SK-N-SH (cell line): ENCODE data around the gene PTPN4. TPM values are rescaled to one million over a fixed set of nuclear protein-coding genes. Genes with fewer than 3 reads are reported as not detected.

ENCODE experiments used
- CTCF ChIA-PET: fragments of 300-600, 350-600 bp; formaldehyde crosslinking; extraction: SDS; loops from one replicate; lab custom pipeline; 2021; lab: Yijun Ruan, JAX
- POLR2A ChIA-PET: fragments of 350-600 bp; sonication (Branson Sonifier 250); formaldehyde crosslinking; extraction: SDS; loops from one replicate; lab custom pipeline; 2020; ENCODE audit warnings: antibody characterized with exemption, inconsistent platforms; lab: Yijun Ruan, JAX
- DNase-seq: peaks from one replicate; pipeline ENCODE4 v3.0.0; 2012
- H2AFZ ChIP-seq: fragments of 200-600 bp; sonication (generic); 2 replicates; pipeline ENCODE4 v1.8.1; 2016; ENCODE audit warnings: antibody characterized with exemption, mild to moderate bottlenecking, low read depth
- H3F3A ChIP-seq: fragments of 200-600 bp; sonication (generic); replicated peaks from 2 replicates; pipeline ENCODE3; 2016; ENCODE audit warnings: antibody characterized with exemption, mild to moderate bottlenecking; ENCODE audit not compliant: insufficient read depth
- H3K27ac ChIP-seq, 2 experiments: fragments of 200-500 bp in 1 of 2; fragments of 200-600 bp in 1 of 2; sonication (Bioruptor generic) in 1 of 2; sonication (generic), shearing (Covaris generic) in 1 of 2; 2 replicates each; pipeline versions ENCODE4 v1.5.1 to v1.6.1; 2014 to 2016; ENCODE audit warnings: low read depth in 2 of 2, inconsistent platforms in 1 of 2, low read length in 1 of 2, mild to moderate bottlenecking in 1 of 2, mixed read lengths in 1 of 2
- H3K27me3 ChIP-seq: fragments of 200-600 bp; sonication (generic), shearing (Covaris generic); 2 replicates; pipeline ENCODE4 v1.6.1; 2016; ENCODE audit warnings: mixed run types; ENCODE audit not compliant: insufficient read depth
- H3K36me3 ChIP-seq, 2 experiments: fragments of 200-500 bp in 1 of 2; fragments of 200-600 bp in 1 of 2; sonication (Bioruptor generic) in 1 of 2; sonication (generic) in 1 of 2; replicated peaks in 1 of 2; 2 replicates each; pipeline versions ENCODE3 to v1.5.1; 2014 to 2016; ENCODE audit warnings: low read length in 1 of 2, mild to moderate bottlenecking in 1 of 2; ENCODE audit not compliant: insufficient read depth in 2 of 2, control insufficient read depth in 1 of 2
- H3K4me1 ChIP-seq, 2 experiments: fragments of 200-500 bp in 1 of 2; fragments of 200-600 bp in 1 of 2; sonication (Bioruptor generic) in 1 of 2; sonication (generic), shearing (Covaris generic) in 1 of 2; 2 replicates each; pipeline versions ENCODE4 v1.5.1 to v1.6.1; 2014 to 2016; ENCODE audit warnings: low read depth in 1 of 2, low read length in 1 of 2, mixed run types in 1 of 2; ENCODE audit not compliant: insufficient read depth in 2 of 2, control insufficient read depth in 1 of 2
- H3K4me2 ChIP-seq: fragments of 200-600 bp; sonication (generic), shearing (Covaris generic); 2 replicates; pipeline ENCODE4 v1.6.1; 2017; ENCODE audit warnings: mixed run types
- H3K4me3 ChIP-seq, 2 experiments: fragments of 200-500 bp in 1 of 2; fragments of 200-600 bp in 1 of 2; sonication (Bioruptor generic) in 1 of 2; sonication (generic), shearing (Covaris generic) in 1 of 2; 2 replicates each; pipeline versions ENCODE4 v1.5.1 to v1.8.1; 2014 to 2016; ENCODE audit warnings: low read depth in 2 of 2, inconsistent platforms in 1 of 2, low read length in 1 of 2, mild to moderate bottlenecking in 1 of 2, mixed read lengths in 1 of 2, moderate library complexity in 1 of 2
- H3K79me2 ChIP-seq: fragments of 200-600 bp; sonication (generic); 2 replicates; pipeline ENCODE4 v1.8.1; 2017; ENCODE audit warnings: mild to moderate bottlenecking; ENCODE audit not compliant: insufficient read depth
- H3K9ac ChIP-seq: fragments of 200-600 bp; sonication (generic); 2 replicates; pipeline ENCODE4 v1.6.1; 2017; ENCODE audit warnings: mixed run types
- H3K9me2 ChIP-seq: fragments of 200-600 bp; sonication (generic); 2 replicates; pipeline ENCODE4 v1.6.1; 2017; ENCODE audit warnings: mixed run types
- H3K9me3 ChIP-seq: fragments of 200-600 bp; sonication (generic); 2 replicates; pipeline ENCODE4 v1.6.1; 2017; ENCODE audit warnings: mixed run types, mild to moderate bottlenecking, moderate library complexity
- H4K20me1 ChIP-seq: fragments of 200-600 bp; sonication (generic); 2 replicates; pipeline ENCODE4 v1.6.1; 2017; ENCODE audit warnings: mild to moderate bottlenecking, mixed run types; ENCODE audit not compliant: insufficient read depth
- CHD2 ChIP-seq: fragments of 150-350 bp; IDR thresholded peaks from 2 replicates; pipeline ENCODE4 v1.6.1; 2018; ENCODE audit warnings: low read length; ENCODE audit not compliant: partially characterized antibody
- ELF1 ChIP-seq: IDR thresholded peaks from 2 replicates; pipeline ENCODE4 v1.4.0; 2012
- EP300 ChIP-seq, 2 experiments: IDR thresholded peaks; 2 replicates each; pipeline versions ENCODE4 v1.4.0 to v1.6.1; 2012; ENCODE audit warnings: borderline replicate concordance in 1 of 2, low read depth in 1 of 2, low read length in 1 of 2
- FOSL2 ChIP-seq: IDR thresholded peaks from 2 replicates; pipeline ENCODE4 v1.4.0; 2012; ENCODE audit warnings: low read depth, mild to moderate bottlenecking, moderate library complexity, borderline replicate concordance
- FOXM1 ChIP-seq: IDR thresholded peaks from 2 replicates; pipeline ENCODE4 v1.4.0; 2012; ENCODE audit warnings: low read depth, mild to moderate bottlenecking
- GABPA ChIP-seq: IDR thresholded peaks from 2 replicates; pipeline ENCODE4 v1.4.0; 2012; ENCODE audit warnings: low read depth, mild to moderate bottlenecking
- GATA2 ChIP-seq: sonication (generic); formaldehyde crosslinking; IDR thresholded peaks from 2 replicates; pipeline ENCODE4 v1.5.0; 2020; ENCODE audit warnings: mild to moderate bottlenecking, missing genetic modification reagents
- IRF3 ChIP-seq: fragments of 150-350 bp; IDR thresholded peaks from 2 replicates; pipeline ENCODE4 v1.6.1; 2016; ENCODE audit warnings: mild to moderate bottlenecking, low read depth, low read length
- JUND ChIP-seq: IDR thresholded peaks from 2 replicates; pipeline ENCODE4 v1.4.0; 2012
- MEF2A ChIP-seq: IDR thresholded peaks from 2 replicates; pipeline ENCODE4 v1.4.0; 2012; ENCODE audit warnings: low read depth, borderline replicate concordance
- MXI1 ChIP-seq: IDR thresholded peaks from 2 replicates; pipeline ENCODE4 v1.6.1; 2012; ENCODE audit warnings: mild to moderate bottlenecking, low read depth, low read length, improper control_type of control experiment
- NFIC ChIP-seq: IDR thresholded peaks from 2 replicates; pipeline ENCODE4 v1.4.0; 2012; ENCODE audit warnings: borderline replicate concordance
- NRF1 ChIP-seq: IDR thresholded peaks from 2 replicates; pipeline ENCODE4 v1.6.1; 2012; ENCODE audit warnings: low read depth, mild to moderate bottlenecking, low read length
- POLR2AphosphoS5 ChIP-seq: IDR thresholded peaks from 2 replicates; pipeline ENCODE4 v1.6.1; 2012; ENCODE audit warnings: low read depth, low read length
- RAD21 ChIP-seq: IDR thresholded peaks from 2 replicates; pipeline ENCODE4 v1.6.1; 2012; ENCODE audit warnings: mild to moderate bottlenecking, low read length
- RCOR1 ChIP-seq: fragments of 150-350 bp; IDR thresholded peaks from 2 replicates; pipeline ENCODE4 v1.6.1; 2017; ENCODE audit warnings: antibody characterized with exemption, low read length
- RFX5 ChIP-seq: IDR thresholded peaks from 2 replicates; pipeline ENCODE4 v1.6.1; 2012; ENCODE audit warnings: mild to moderate bottlenecking, improper control_type of control experiment, low read length
- RXRA ChIP-seq: IDR thresholded peaks from 2 replicates; pipeline ENCODE4 v1.4.0; 2012; ENCODE audit warnings: low read depth, mild to moderate bottlenecking, borderline replicate concordance
- SIN3A ChIP-seq: IDR thresholded peaks from 2 replicates; pipeline ENCODE4 v1.6.1; 2012; ENCODE audit warnings: low read depth, mild to moderate bottlenecking, low read length, moderate library complexity, borderline replicate concordance
- SMC3 ChIP-seq: IDR thresholded peaks from 2 replicates; pipeline ENCODE4 v1.6.1; 2012; ENCODE audit warnings: low read depth, low read length, improper control_type of control experiment
- TAF1 ChIP-seq: IDR thresholded peaks from 2 replicates; pipeline ENCODE4 v1.6.1; 2012; ENCODE audit warnings: low read depth, mild to moderate bottlenecking, low read length, moderate library complexity, borderline replicate concordance
- TCF12 ChIP-seq: IDR thresholded peaks from 2 replicates; pipeline ENCODE4 v1.4.0; 2012
- TEAD4 ChIP-seq: IDR thresholded peaks from 2 replicates; pipeline ENCODE4 v1.4.0; 2012; ENCODE audit warnings: mild to moderate bottlenecking, borderline replicate concordance; ENCODE audit not compliant: insufficient read depth
- USF1 ChIP-seq: IDR thresholded peaks from 2 replicates; pipeline ENCODE4 v1.4.0; 2012; ENCODE audit warnings: low read depth, borderline replicate concordance
- USF2 ChIP-seq: fragments of 150-350 bp; IDR thresholded peaks from 2 replicates; pipeline ENCODE4 v1.6.1; 2017; ENCODE audit warnings: antibody characterized with exemption, low read length, low read depth, borderline replicate concordance
- YY1 ChIP-seq: IDR thresholded peaks from 2 replicates; pipeline ENCODE4 v1.4.0; 2012; ENCODE audit warnings: low read depth, mild to moderate bottlenecking
- ZBTB33 ChIP-seq: IDR thresholded peaks from 2 replicates; pipeline ENCODE4 v1.4.0; 2012; ENCODE audit warnings: low read depth, borderline replicate concordance
- WGBS: methylation state at CpG from one replicate; pipeline ENCODE4 v1.1.6; 2017; ENCODE audit warnings: low lambda C conversion rate; 5-methylcytosine and 5-hydroxymethylcytosine counted together
- polyA plus RNA-seq, 3 experiments: library from polyadenylated mRNA; depleted of rRNA; stranded (reverse); fragments of >200 nt; gene quantifications; 2 replicates each; pipeline ENCODE4 v1.2.3, GENCODE V29; 2012

PTPN4 gene
- polyA plus RNA-seq, 1 of the 3 experiments (the other 2 are of a cell fraction) = 6.2 TPM

- Histone ChIP-seq H3F3A (peaks cover 13% of the 10 kb centered on the region), H3K9me2 (no peaks in the 10 kb centered on the region), H3K9ac (no peak overlapping the region; the same call in 1 of the 2 replicates), H3K4me3 (no peak overlapping the region), H3K27me3 (no peaks in the 10 kb centered on the region), H3K27ac (peak overlapping the region in 1 of 2 experiments; percentile 84; a peak in 2 of 4 replicates), H3K36me3 (no peaks in the 10 kb centered on the region)
- 45% methylated on average over 1 of the region's 1 CpG for WGBS
- DNase-seq = no peak
- POLR2A ChIA-PET = no interaction called here
- TF ChIP-seq FOSL2 (peak; percentile 67), IRF3 (no peak), MXI1 (no peak), CHD2 (no peak), POLR2AphosphoS5 (no peak), YY1 (no peak), USF2 (no peak), SMC3 (no peak), USF1 (no peak), NRF1 (no peak), RAD21 (no peak), JUND (peak; percentile 69), TCF12 (peak; percentile 56), GATA2 (no peak), TEAD4 (0 out of 2 replicates have a peak, but pooled peaks have one; percentile 29), NFIC (peak; percentile 34; the same call in 1 of the 2 replicates), ZBTB33 (no peak), RCOR1 (no peak), MEF2A (peak; percentile 40; the same call in 1 of the 2 replicates), RFX5 (no peak), ELF1 (no peak), TAF1 (no peak), SIN3A (no peak), EP300 (IDR thresholded peaks at IDR 0.05; ENCODE audit: borderline replicate concordance in 1 of 2, low read depth in 1 of 2, low read length in 1 of 2) (peak in 1 of 2 experiments; percentile 48; a peak in 1 of 4 replicates), RXRA (no peak), GABPA (no peak), FOXM1 (no peak)
- TF ChIP-seq, all 33 proteins: peak for 7
- CTCF ChIA-PET = interaction anchor here (1.2 to 1.7 kb wide), 2 partner anchors 9 to 426 kb away, joined by 3 to 4 read pairs; no protein-coding TSS in a partner anchor
- H3K9me3 ChIP-seq = no peaks in the 10 kb centered on the region
- peak overlapping the region; percentile 45 for H3K4me2 ChIP-seq
- H2AFZ ChIP-seq = 0 out of 2 replicates have a peak overlapping the region, but pooled peaks have one; percentile 32
- H3K4me1 ChIP-seq = peaks cover under 1 to 27% of the 10 kb centered on the region in 2 experiments
- H3K79me2 ChIP-seq = no peaks in the 10 kb centered on the region
- H4K20me1 ChIP-seq = no peaks in the 10 kb centered on the region
Measured at GRCh38 chr2:119749477-119750012, 10.2 kb upstream of the PTPN4 start.
